Transverse colon (tissue), 4 donors: Measurements from ENCODE around the gene ELAPOR2. TPM values are rescaled to one million over a fixed set of nuclear protein-coding genes. Genes with fewer than 3 reads are reported as not detected.

ENCODE experiments used
- DNase-seq: peaks from one replicate; pipeline ENCODE4 v3.0.0-alpha.2; 2019
- H3K27ac ChIP-seq, 4 donors: fragments of 200-600 bp; sonication (generic); 2 replicates each; pipeline ENCODE4 v1.5.1; 2016 to 2018; ENCODE audit warnings: inconsistent platforms in 4 of 4
- H3K27me3 ChIP-seq: fragments of 200-600 bp; sonication (generic); 2 replicates; pipeline ENCODE4 v1.5.1; 2017; ENCODE audit warnings: inconsistent platforms
- H3K36me3 ChIP-seq, 4 donors: fragments of 200-600 bp; sonication (generic); 2 replicates each; pipeline ENCODE4 v1.5.1; 2017 to 2019; ENCODE audit warnings: inconsistent platforms in 4 of 4
- H3K4me1 ChIP-seq, 4 donors: fragments of 200-600 bp; sonication (generic); 2 replicates each; pipeline ENCODE4 v1.5.1; 2017 to 2020; ENCODE audit warnings: inconsistent platforms in 4 of 4
- H3K4me3 ChIP-seq, 4 donors: fragments of 200-600 bp; sonication (generic); 1 replicate in 1 of 4; 2 replicates in 3 of 4; pipeline versions ENCODE4 v1.5.1 to v1.6.1; 2017 to 2019; ENCODE audit warnings: inconsistent platforms in 4 of 4
- H3K9me3 ChIP-seq, 2 donors: fragments of 200-600 bp; sonication (generic); 2 replicates each; pipeline ENCODE4 v1.5.1; 2017 to 2019; ENCODE audit warnings: inconsistent platforms in 2 of 2
- EP300 ChIP-seq: sonication (generic); formaldehyde crosslinking; IDR thresholded peaks from one replicate; pipeline ENCODE4 v1.6.1; 2017; ENCODE audit warnings: antibody characterized with exemption, low read depth
- POLR2A ChIP-seq: fragments of 450-650 bp; IDR thresholded peaks from one replicate; pipeline ENCODE4 v1.6.1; 2016; ENCODE audit warnings: antibody characterized with exemption, mild to moderate bottlenecking, moderate library complexity
- POLR2AphosphoS5 ChIP-seq, 3 donors: sonication (generic); formaldehyde crosslinking; IDR thresholded peaks; one replicate each; pipeline ENCODE4 v1.6.1; 2016; ENCODE audit warnings: antibody characterized with exemption in 3 of 3
- WGBS, 2 donors: methylation state at CpG; one replicate each; pipeline ENCODE4 v1.1.5; 2018; ENCODE audit warnings: low coverage in 1 of 2; 5-methylcytosine and 5-hydroxymethylcytosine counted together
- in situ Hi-C, 4 donors: fragments of 200-750 bp; cut with MboI; loops; one replicate each; pipeline versions ENCODE4 v1.15.0 to v1.15.1; 2017; ENCODE audit warnings: low sequenced_read_pairs in 3 of 4, low pct_ligation_motif_present in 1 of 4, low pct_unique_long_range_greater_than_20kb in 1 of 4
- intact Hi-C: fragments of 100-400 bp; cut with DNase I; formaldehyde crosslinking; loops from one replicate; pipeline ENCODE4 v1.15.1; 2023; ENCODE audit warnings: low total_unique reads
- total RNA-seq, 4 donors: library from RNA; depleted of rRNA; stranded (reverse); fragments of >200 nt; gene quantifications; one replicate each; pipeline ENCODE4 v1.1.0, GENCODE V29; 2016
- TF ChIP-seq, protein P1 (sequence below), 5 experiments: fragments of 200-600 bp in 3 of 5; fragments of 450-650 bp in 2 of 5; sonication (generic) in 3 of 5; IDR thresholded peaks; 1 replicate in 2 of 5; 2 replicates in 3 of 5; pipeline ENCODE4 v1.5.1; 2016 to 2017; ENCODE audit warnings: antibody characterized with exemption in 5 of 5, inconsistent platforms in 3 of 5, mild to moderate bottlenecking in 2 of 5, moderate library complexity in 1 of 5

ELAPOR2 gene
- total RNA-seq, 4 donors from 2014 or later = 10.6 to 28.1 (median 17.3) TPM

- no peak for TF ChIP-seq POLR2AphosphoS5 (IDR thresholded peaks at IDR 0.05)
- no peak for TF ChIP-seq POLR2A
- TF ChIP-seq EP300 = no peak
- TF ChIP-seq, protein P1, sequence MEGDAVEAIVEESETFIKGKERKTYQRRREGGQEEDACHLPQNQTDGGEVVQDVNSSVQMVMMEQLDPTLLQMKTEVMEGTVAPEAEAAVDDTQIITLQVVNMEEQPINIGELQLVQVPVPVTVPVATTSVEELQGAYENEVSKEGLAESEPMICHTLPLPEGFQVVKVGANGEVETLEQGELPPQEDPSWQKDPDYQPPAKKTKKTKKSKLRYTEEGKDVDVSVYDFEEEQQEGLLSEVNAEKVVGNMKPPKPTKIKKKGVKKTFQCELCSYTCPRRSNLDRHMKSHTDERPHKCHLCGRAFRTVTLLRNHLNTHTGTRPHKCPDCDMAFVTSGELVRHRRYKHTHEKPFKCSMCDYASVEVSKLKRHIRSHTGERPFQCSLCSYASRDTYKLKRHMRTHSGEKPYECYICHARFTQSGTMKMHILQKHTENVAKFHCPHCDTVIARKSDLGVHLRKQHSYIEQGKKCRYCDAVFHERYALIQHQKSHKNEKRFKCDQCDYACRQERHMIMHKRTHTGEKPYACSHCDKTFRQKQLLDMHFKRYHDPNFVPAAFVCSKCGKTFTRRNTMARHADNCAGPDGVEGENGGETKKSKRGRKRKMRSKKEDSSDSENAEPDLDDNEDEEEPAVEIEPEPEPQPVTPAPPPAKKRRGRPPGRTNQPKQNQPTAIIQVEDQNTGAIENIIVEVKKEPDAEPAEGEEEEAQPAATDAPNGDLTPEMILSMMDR (IDR thresholded peaks at IDR 0.05) = no peak
- H3K27ac ChIP-seq = no peak overlapping the region
Measured at GRCh38 chr7:87028636-87029035, 30.8 kb downstream of the ELAPOR2 start.

DNA sequence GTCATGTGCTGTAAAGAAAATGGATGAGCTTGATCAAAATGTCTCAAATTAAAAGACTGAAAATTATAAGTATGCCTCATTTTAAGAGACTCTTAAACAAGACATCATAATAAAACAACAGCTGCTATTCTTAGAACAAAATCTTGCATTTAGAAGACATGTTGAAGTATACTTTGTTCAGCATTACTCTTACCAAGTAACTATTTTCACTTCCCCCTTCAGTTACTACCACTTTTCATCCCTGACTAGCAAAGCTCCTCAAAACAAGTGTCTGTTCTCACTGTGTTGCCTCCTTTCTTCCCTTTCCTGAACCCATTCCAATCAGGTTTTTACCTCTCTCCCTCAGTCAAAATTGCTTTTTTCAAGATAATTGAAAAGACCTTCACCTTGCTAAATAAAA lies 31.6 kb downstream of the ELAPOR2 start:
- Histone ChIP-seq H3K4me3 (no peak overlapping the region), H3K9me3 (no peaks in the 10 kb centered on the region), H3K27me3 (no peaks in the 10 kb centered on the region), H3K4me1 (no peaks in the 10 kb centered on the region), H3K36me3 (no peaks in the 10 kb centered on the region), H3K27ac (no peak overlapping the region)
- intact Hi-C loops = no loop called here
- no peak for DNase-seq
- in situ Hi-C loops = no loop called here
- no peak for TF ChIP-seq POLR2A
- TF ChIP-seq EP300 = no peak
- no peak for TF ChIP-seq POLR2AphosphoS5 (IDR thresholded peaks at IDR 0.05)
- TF ChIP-seq, protein P1 (IDR thresholded peaks at IDR 0.05) = no peak

More at GRCh38 chr7:87028636-87029035, 30.8 kb downstream of the ELAPOR2 start:
- Histone ChIP-seq H3K4me1 (no peaks in the 10 kb centered on the region), H3K27me3 (no peaks in the 10 kb centered on the region), H3K36me3 (no peaks in the 10 kb centered on the region), H3K4me3 (no peak overlapping the region), H3K9me3 (no peaks in the 10 kb centered on the region)
- DNase-seq = no peak
- in situ Hi-C loops = no loop called here
- 70% methylated on average over 1 of the region's 1 CpG; no CpG with 5 or more reads in 1 of the 2 donors for WGBS, 2 donors
- intact Hi-C loops = no loop called here

GRCh38 chr7:87021285-87021684 lies 38.2 kb downstream of the ELAPOR2 start:
- Histone ChIP-seq H3K27ac (no peak overlapping the region), H3K4me1 (no peaks in the 10 kb centered on the region), H3K36me3 (no peaks in the 10 kb centered on the region), H3K27me3 (no peaks in the 10 kb centered on the region), H3K4me3 (no peak overlapping the region), H3K9me3 (no peaks in the 10 kb centered on the region)
- TF ChIP-seq POLR2AphosphoS5 (IDR thresholded peaks at IDR 0.05) (no peak), POLR2A (no peak), EP300 (no peak)
- TF ChIP-seq, protein P1 (IDR thresholded peaks at IDR 0.05) = no peak
- no peak for DNase-seq
- intact Hi-C loops = no loop called here
- 68 to 89% methylated on average over 2 of the region's 2 CpGs for WGBS, 2 donors
- in situ Hi-C loops = no loop called here

DNA sequence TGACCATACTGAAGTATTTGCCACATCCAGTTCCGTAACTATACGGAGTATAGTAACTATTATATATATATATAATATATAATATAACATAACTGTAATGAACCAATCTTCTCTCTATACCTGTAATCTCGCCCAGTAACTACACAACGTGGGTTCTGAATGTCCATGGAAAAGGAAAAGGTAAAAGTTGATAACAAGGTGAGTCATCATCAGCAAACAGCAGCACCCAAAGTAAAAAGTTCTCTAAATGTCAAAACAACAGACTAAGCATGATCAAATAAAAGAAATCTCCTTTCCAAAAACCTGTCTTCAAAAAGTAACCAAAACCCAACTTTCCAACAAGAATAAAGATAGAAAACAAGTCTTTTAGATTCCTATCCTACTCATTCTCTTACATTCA lies 42.8 kb downstream of the ELAPOR2 start:
- no peak for DNase-seq
- intact Hi-C loops = no loop called here
- no peaks in the 10 kb centered on the region for H3K9me3 ChIP-seq
- H3K27ac ChIP-seq = no peak overlapping the region
- TF ChIP-seq POLR2AphosphoS5 (IDR thresholded peaks at IDR 0.05) (no peak), POLR2A (no peak), EP300 (no peak)
- TF ChIP-seq, protein P1 (IDR thresholded peaks at IDR 0.05) = no peak
- no peaks in the 10 kb centered on the region for H3K4me1 ChIP-seq
- H3K27me3 ChIP-seq = no peaks in the 10 kb centered on the region
- no peaks in the 10 kb centered on the region for H3K36me3 ChIP-seq
- in situ Hi-C loops = no loop called here
- 66 to 75% methylated on average over 4 of the region's 4 CpGs for WGBS, 2 donors
- H3K4me3 ChIP-seq = no peak overlapping the region
